ENCODE results near the gene NUP188. TPM values are rescaled to one million over a fixed set of nuclear protein-coding genes. Genes with fewer than 3 reads are reported as not detected.

Gene NUP188
- total and polyA plus RNA-seq, 2 experiments from 2014 or later = 25.5 to 117 TPM

GRCh38 chr9:128933731-128934130, 13.8 kb upstream of the NUP188 start:
- H3F3A ChIP-seq (replicated peaks; ENCODE audit: low read depth) = no peaks in the 10 kb centered on the region
- no peaks in the 10 kb centered on the region for H3K27me3 ChIP-seq (ENCODE audit: insufficient read depth)
- H3K9me3 Mint-ChIP-seq = no peaks in the 10 kb centered on the region; the same call in 2 of the 3 replicates
- H3K27ac ChIP-seq (ENCODE audit: low read depth) = no peak overlapping the region
- DNase-seq (ENCODE audit: low spot score) = no peak
- H3K9me2 ChIP-seq (ENCODE audit: insufficient read depth) = no peaks in the 10 kb centered on the region
- H3K4me2 ChIP-seq = no peak overlapping the region
- H3K27me3 Mint-ChIP-seq (ENCODE audit: insufficient read depth, low read depth, poor library complexity) = peaks cover 6% of the 10 kb centered on the region
- no peaks in the 10 kb centered on the region for H3K79me2 ChIP-seq (replicated peaks; ENCODE audit: insufficient read depth)
- no peak overlapping the region for H3K4me3 Mint-ChIP-seq
- no peak overlapping the region for H2AFZ ChIP-seq
- no peaks in the 10 kb centered on the region for H3K4me1 Mint-ChIP-seq
- H3K36me3 Mint-ChIP-seq (ENCODE audit: low read depth) = no peaks in the 10 kb centered on the region
- no peaks in the 10 kb centered on the region for H3K4me1 ChIP-seq (ENCODE audit: insufficient read depth)
- no peaks in the 10 kb centered on the region for H3K36me3 ChIP-seq (ENCODE audit: insufficient read depth)
- H3K4me3 ChIP-seq = no peak overlapping the region
- TF ChIP-seq ZNF462 (CRISPR knock-in tag; IDR thresholded peaks at IDR 0.05) (no peak), ZNF114 (CRISPR knock-in tag; IDR thresholded peaks at IDR 0.05) (no peak)
- no peak overlapping the region for H3K27ac Mint-ChIP-seq
- no peak for ATAC-seq
- H4K20me1 ChIP-seq (replicated peaks; ENCODE audit: insufficient read depth) = no peaks in the 10 kb centered on the region

- H3K4me3 ChIP-seq = no peak overlapping the region
- Mint-ChIP-seq H3K27me3 (ENCODE audit: insufficient read depth, low read depth, poor library complexity) (peaks cover 6% of the 10 kb centered on the region), H3K36me3 (ENCODE audit: low read depth) (no peaks in the 10 kb centered on the region), H3K9me3 (no peaks in the 10 kb centered on the region; the same call in 2 of the 3 replicates), H3K27ac (no peak overlapping the region), H3K4me3 (no peak overlapping the region), H3K4me1 (no peaks in the 10 kb centered on the region; the same call in 2 of the 3 replicates)
- no peaks in the 10 kb centered on the region for H4K20me1 ChIP-seq (replicated peaks; ENCODE audit: insufficient read depth)
- H3F3A ChIP-seq (replicated peaks; ENCODE audit: low read depth) = no peaks in the 10 kb centered on the region
- H3K27ac ChIP-seq (ENCODE audit: low read depth) = no peak overlapping the region
- H3K79me2 ChIP-seq (replicated peaks; ENCODE audit: insufficient read depth) = no peaks in the 10 kb centered on the region
- DNase-seq (ENCODE audit: low spot score) = no peak
- no peaks in the 10 kb centered on the region for H3K36me3 ChIP-seq (ENCODE audit: insufficient read depth)
- H2AFZ ChIP-seq = no peak overlapping the region
- ATAC-seq = no peak
- H3K27me3 ChIP-seq (ENCODE audit: insufficient read depth) = no peaks in the 10 kb centered on the region
- no peaks in the 10 kb centered on the region for H3K9me2 ChIP-seq (ENCODE audit: insufficient read depth)
- no peaks in the 10 kb centered on the region for H3K4me1 ChIP-seq (ENCODE audit: insufficient read depth)
- H3K4me2 ChIP-seq = no peak overlapping the region
- TF ChIP-seq CREB1 (CRISPR knock-in tag; IDR thresholded peaks at IDR 0.05; ENCODE audit: low read depth) = no peak
- TF ChIP-seq REST (IDR thresholded peaks at IDR 0.05; ENCODE audit: unreplicated experiment) = no peak
These were observed 11.2 kb upstream of the NUP188 start for GRCh38 chr9:128936171-128936865.

All from GM23338 (cell line).